Measurements from ENCODE around the gene NTM. TPM values are rescaled to one million over a fixed set of nuclear protein-coding genes. Genes with fewer than 3 reads are reported as not detected.

The NTM gene
- total RNA-seq, 1 experiment from 2014 or later = 16.4 TPM

GRCh38 chr11:131868629-131869507 lies 498.5 kb downstream of the NTM start (continued):
- TF ChIP-seq ZNF532 (CRISPR knock-in tag; IDR thresholded peaks at IDR 0.05; ENCODE audit: borderline replicate concordance) (no peak), ERG (CRISPR knock-in tag; IDR thresholded peaks at IDR 0.05) (no peak)

- no peak overlapping the region for H3K4me3 Mint-ChIP-seq
- no peak for DNase-seq (ENCODE audit: low spot score)
- CTCF ChIA-PET = interaction anchor here (0.8 to 7.2 kb wide), 13 partner anchors 10 to 285 kb away, joined by 3 to 142 read pairs (median 30); no protein-coding TSS in a partner anchor
- peaks cover 46% of the 10 kb centered on the region for H3K4me1 Mint-ChIP-seq
- POLR2A ChIA-PET = interaction anchor here (0.6 to 1.6 kb wide), 3 partner anchors 22 to 120 kb away, joined by 3 to 5 read pairs (median 3); no protein-coding TSS in a partner anchor
- no peak for ATAC-seq
- no peaks in the 10 kb centered on the region for H3K27me3 Mint-ChIP-seq (ENCODE audit: low read depth)
- H3K36me3 Mint-ChIP-seq = no peaks in the 10 kb centered on the region
- no peak overlapping the region for H3K27ac Mint-ChIP-seq
- H3K9me3 Mint-ChIP-seq = no peaks in the 10 kb centered on the region
- TF ChIP-seq CTCF (IDR thresholded peaks at IDR 0.05) (no peak), GTF2I (CRISPR knock-in tag; conservative IDR thresholded peaks at IDR 0.05) (no peak), ESRRA (CRISPR knock-in tag; IDR thresholded peaks at IDR 0.05; ENCODE audit: borderline replicate concordance) (no peak), ZNF281 (CRISPR knock-in tag; IDR thresholded peaks at IDR 0.05) (no peak), JUN (CRISPR knock-in tag; IDR thresholded peaks at IDR 0.05) (no peak), E2F4 (CRISPR knock-in tag; IDR thresholded peaks at IDR 0.05; ENCODE audit: borderline replicate concordance, low read depth) (no peak), USF1 (CRISPR knock-in tag; IDR thresholded peaks at IDR 0.05) (no peak), E2F5 (CRISPR knock-in tag; IDR thresholded peaks at IDR 0.05) (no peak), PREB (CRISPR knock-in tag; IDR thresholded peaks at IDR 0.05; ENCODE audit: borderline replicate concordance) (no peak), ZNF425 (CRISPR knock-in tag; conservative IDR thresholded peaks at IDR 0.05) (no peak), SMAD3 (CRISPR knock-in tag; IDR thresholded peaks at IDR 0.05; ENCODE audit: borderline replicate concordance) (no peak), SMAD4 (CRISPR knock-in tag; IDR thresholded peaks at IDR 0.05) (no peak)
Observed at GRCh38 chr11:131870305-131870704, 499.9 kb downstream of the NTM start.
